ENCODE measurements around the gene TELO2.
A peak's percentile ranks its signal among the peaks of the same experiment; 100 is the strongest.

Gene TELO2

GRCh38 chr16:1539720-1540555, 46.8 kb downstream of the TELO2 start:
- Mint-ChIP-seq H3K27ac (peak overlapping the region; percentile 88), H3K27me3 (no peaks in the 10 kb centered on the region), H3K36me3 (peaks cover 8% of the 10 kb centered on the region)

GRCh38 chr16:1540556-1540855, 47.3 kb downstream of the TELO2 start:
- Mint-ChIP-seq H3K27me3 (no peaks in the 10 kb centered on the region), H3K4me1 (peaks cover 79% of the 10 kb centered on the region), H3K4me3 (no peak overlapping the region), H3K9me3 (no peaks in the 10 kb centered on the region), H3K36me3 (peaks cover 6% of the 10 kb centered on the region), H3K27ac (peak overlapping the region; percentile 86)

More at GRCh38 chr16:1539720-1540555, 46.8 kb downstream of the TELO2 start:
- Mint-ChIP-seq H3K4me3 (no peak overlapping the region), H3K9me3 (no peaks in the 10 kb centered on the region), H3K4me1 (peaks cover 79% of the 10 kb centered on the region)

DNA sequence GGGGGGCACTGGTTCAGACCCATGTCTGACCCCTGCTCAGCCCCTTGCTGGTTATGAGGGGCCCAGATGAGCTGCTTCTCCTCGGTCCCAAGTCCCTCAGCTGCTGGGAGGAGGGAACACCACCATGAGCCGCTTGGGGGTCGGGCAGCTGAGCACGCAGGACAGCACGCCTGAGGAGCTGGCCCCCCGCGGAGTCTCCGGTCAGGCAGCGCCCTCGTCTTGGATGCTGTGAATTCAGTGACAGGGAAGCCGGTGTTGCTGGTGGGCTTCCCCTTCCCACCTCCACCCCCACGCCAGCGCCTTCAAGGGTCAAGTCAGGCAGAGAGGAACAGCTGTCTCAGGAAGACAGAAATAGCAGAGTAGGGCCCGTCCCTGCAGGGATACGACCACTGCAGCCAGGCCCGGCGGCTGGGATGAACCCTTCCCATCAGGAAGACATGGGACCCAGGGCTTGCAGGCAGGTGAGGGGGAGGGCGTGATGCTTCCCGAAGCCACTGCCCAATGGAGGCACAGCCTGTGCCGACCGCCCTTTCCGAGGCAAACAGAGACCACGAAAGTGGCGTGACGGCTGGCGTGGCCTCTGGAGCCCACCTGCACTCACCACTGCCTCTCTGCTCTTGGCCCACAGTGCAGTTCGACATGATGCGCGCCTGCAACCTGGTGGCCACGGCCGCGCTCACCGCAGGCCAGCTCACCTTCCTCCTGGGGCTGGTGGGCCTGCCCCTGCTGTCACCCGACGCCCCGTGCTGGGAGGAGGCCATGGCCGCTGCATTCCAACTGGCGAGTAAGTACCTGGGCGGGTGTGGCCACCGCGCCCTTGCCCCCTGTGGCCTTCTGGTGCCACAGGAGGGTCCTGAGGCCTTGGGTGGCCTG, 48.4 kb downstream of the TELO2 start:
- Mint-ChIP-seq H3K27ac (no peak overlapping the region), H3K4me3 (no peak overlapping the region), H3K36me3 (peaks cover 6% of the 10 kb centered on the region), H3K27me3 (no peaks in the 10 kb centered on the region), H3K4me1 (peaks cover 82% of the 10 kb centered on the region), H3K9me3 (no peaks in the 10 kb centered on the region)

- H3K27ac Mint-ChIP-seq: peak overlapping the region; percentile 72
- peaks cover 6% of the 10 kb centered on the region for H3K36me3 Mint-ChIP-seq
- no peak overlapping the region for H3K4me3 Mint-ChIP-seq
- peaks cover 82% of the 10 kb centered on the region for H3K4me1 Mint-ChIP-seq
- H3K27me3 Mint-ChIP-seq: no peaks in the 10 kb centered on the region
- H3K9me3 Mint-ChIP-seq: no peaks in the 10 kb centered on the region
Measured at GRCh38 chr16:1542166-1542500, 49.0 kb downstream of the TELO2 start.

DNA sequence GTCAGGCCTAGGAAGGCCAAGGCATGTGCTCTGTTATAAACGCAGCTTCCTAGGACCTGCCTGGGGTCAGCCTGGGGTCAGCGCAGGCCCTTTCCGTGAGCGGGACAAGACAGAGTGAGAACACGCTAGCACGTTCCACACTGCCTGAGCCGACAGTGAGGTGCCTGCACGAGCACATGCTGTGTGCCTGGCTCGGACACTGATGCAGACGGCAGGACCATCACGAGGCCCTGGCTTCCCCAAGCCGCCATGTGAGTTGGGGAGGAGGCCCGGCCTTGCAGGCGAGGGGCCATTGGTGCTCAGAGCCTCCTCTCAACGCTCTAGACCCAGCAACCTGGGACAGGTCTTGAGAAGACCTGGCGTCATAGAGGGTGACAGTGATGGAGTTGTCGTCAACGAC, 49.4 kb downstream of the TELO2 start:
- Mint-ChIP-seq H3K36me3 (peaks cover 6% of the 10 kb centered on the region), H3K9me3 (no peaks in the 10 kb centered on the region), H3K27ac (peak overlapping the region; percentile 98), H3K27me3 (no peaks in the 10 kb centered on the region), H3K4me3 (no peak overlapping the region), H3K4me1 (peaks cover 81% of the 10 kb centered on the region)

- Mint-ChIP-seq H3K9me3 (no peaks in the 10 kb centered on the region), H3K4me1 (peaks cover 81% of the 10 kb centered on the region), H3K36me3 (peaks cover 3% of the 10 kb centered on the region), H3K4me3 (peak overlapping the region; percentile 86), H3K27ac (peak overlapping the region; percentile 98), H3K27me3 (no peaks in the 10 kb centered on the region)
Measured at GRCh38 chr16:1543085-1543896, 50.1 kb downstream of the TELO2 start.

DNA sequence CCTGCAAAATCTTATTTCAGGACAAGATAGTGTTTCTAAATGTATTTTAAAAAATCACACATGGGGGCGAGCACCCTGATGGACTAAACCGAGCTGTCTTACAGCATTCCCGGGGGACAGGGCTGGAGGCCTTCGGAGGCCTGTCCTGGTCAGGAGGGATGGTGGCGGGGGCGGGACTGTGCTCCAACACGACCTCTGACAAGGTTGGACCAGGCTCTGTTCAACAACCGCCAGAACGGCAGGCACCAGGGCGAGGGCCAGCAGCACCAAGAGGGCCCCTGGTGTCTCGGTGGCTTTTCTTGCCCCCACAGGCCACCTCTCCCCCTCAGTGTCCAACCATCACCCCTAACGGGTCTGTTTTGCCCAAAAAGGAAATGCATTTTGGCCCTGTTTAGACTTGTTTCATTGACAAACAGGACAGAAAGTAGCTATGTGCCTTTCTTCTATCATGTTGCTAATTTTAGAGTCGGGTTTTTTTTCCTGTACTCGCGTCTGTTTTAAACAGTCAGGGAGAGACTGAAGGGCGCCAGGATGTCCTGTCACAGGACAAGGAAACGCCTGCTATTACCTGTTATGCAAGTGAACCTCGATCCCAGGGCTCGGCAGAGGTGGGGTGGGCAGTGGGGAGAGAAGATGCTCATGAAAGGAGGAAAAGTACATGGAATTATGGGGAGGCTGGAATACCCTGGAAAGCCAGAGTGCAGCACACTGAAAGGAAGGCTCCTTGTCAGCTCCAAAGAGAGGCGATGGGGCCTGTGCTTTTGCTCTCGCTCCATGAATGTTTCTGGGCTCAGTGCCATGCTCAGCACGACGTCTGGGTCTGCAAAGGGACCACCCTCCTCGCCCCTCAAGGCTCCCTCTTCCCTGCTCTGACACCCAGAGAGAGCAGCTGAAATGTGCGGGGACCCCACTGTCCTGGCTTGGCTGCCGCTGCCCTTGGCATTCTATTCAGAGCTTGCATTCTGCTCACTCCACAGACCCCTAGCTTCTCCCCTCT, 52.2 kb downstream of the TELO2 start:
- peak overlapping the region; percentile 56 for H3K4me3 Mint-ChIP-seq
- H3K27ac Mint-ChIP-seq: peak overlapping the region; percentile 98
- no peaks in the 10 kb centered on the region for H3K27me3 Mint-ChIP-seq
- peaks cover 3% of the 10 kb centered on the region for H3K36me3 Mint-ChIP-seq
- peaks cover 83% of the 10 kb centered on the region for H3K4me1 Mint-ChIP-seq
- H3K9me3 Mint-ChIP-seq: no peaks in the 10 kb centered on the region

GRCh38 chr16:1546430-1546829, 53.3 kb downstream of the TELO2 start:
- peaks cover 82% of the 10 kb centered on the region for H3K4me1 Mint-ChIP-seq
- peaks cover 3% of the 10 kb centered on the region for H3K36me3 Mint-ChIP-seq
- peak overlapping the region; percentile 70 for H3K27ac Mint-ChIP-seq

GRCh38 chr16:1548233-1548632, 55.1 kb downstream of the TELO2 start:
- peaks cover 75% of the 10 kb centered on the region for H3K4me1 Mint-ChIP-seq
- H3K27me3 Mint-ChIP-seq: no peaks in the 10 kb centered on the region
- H3K9me3 Mint-ChIP-seq: no peaks in the 10 kb centered on the region
- peak overlapping the region; percentile 15 for H3K4me3 Mint-ChIP-seq
- peaks cover 3% of the 10 kb centered on the region for H3K36me3 Mint-ChIP-seq
- H3K27ac Mint-ChIP-seq: peak overlapping the region; percentile 93

More at GRCh38 chr16:1546430-1546829, 53.3 kb downstream of the TELO2 start:
- Mint-ChIP-seq H3K4me3 (peak overlapping the region; percentile 42), H3K27me3 (no peaks in the 10 kb centered on the region), H3K9me3 (no peaks in the 10 kb centered on the region)

GRCh38 chr16:1548727-1549126, 55.6 kb downstream of the TELO2 start:
- H3K27ac Mint-ChIP-seq: peak overlapping the region; percentile 63
- H3K9me3 Mint-ChIP-seq: no peaks in the 10 kb centered on the region
- peaks cover under 1% of the 10 kb centered on the region for H3K36me3 Mint-ChIP-seq
- H3K27me3 Mint-ChIP-seq: no peaks in the 10 kb centered on the region
- H3K4me1 Mint-ChIP-seq: peaks cover 72% of the 10 kb centered on the region
- no peak overlapping the region for H3K4me3 Mint-ChIP-seq

DNA sequence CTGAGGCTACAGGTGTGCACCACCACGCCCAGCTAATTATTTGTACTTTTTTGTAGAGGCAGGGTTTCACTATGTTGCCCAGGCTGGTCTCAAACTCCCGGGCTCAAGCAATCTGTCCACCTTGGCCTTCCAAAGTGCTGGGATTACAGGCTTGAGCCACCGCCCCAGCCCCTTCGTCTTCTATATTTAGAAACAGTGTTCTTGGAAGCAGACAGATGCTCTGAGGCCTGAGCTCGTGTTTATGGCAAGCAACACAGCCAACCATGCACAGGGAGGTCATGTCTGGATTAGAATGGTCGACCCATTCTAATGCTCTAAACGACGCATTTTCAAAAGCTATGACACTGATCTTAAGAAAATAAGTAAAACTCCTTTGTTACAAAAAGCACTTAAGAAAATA, 56.9 kb downstream of the TELO2 start:
- H3K9me3 Mint-ChIP-seq: no peaks in the 10 kb centered on the region
- H3K4me1 Mint-ChIP-seq: peaks cover 67% of the 10 kb centered on the region
- no peak overlapping the region for H3K4me3 Mint-ChIP-seq
- H3K27ac Mint-ChIP-seq: peak overlapping the region; percentile 63
- H3K36me3 Mint-ChIP-seq: no peaks in the 10 kb centered on the region
- no peaks in the 10 kb centered on the region for H3K27me3 Mint-ChIP-seq

DNA sequence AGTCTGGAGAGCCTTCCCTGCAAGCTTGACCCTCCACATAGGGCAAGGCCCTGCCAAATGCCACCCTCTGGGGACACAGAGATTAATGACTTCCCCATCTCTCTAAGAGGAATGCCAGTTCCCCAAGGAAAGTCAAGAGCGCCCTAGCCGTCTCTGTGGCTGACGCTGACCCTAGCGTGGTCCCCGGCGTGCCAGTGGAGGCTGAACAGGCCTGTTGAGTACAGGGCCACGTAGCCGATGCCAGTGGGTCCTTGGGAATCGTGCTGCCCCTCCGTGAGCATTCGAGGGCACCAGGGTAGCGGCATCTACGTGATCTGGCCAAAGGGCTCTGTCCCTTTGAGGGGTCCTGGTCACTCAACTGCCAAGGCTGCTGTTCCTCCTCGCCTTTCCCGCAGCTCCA, 57.5 kb downstream of the TELO2 start:
- no peaks in the 10 kb centered on the region for H3K27me3 Mint-ChIP-seq
- H3K27ac Mint-ChIP-seq: peak overlapping the region; percentile 72
- no peaks in the 10 kb centered on the region for H3K36me3 Mint-ChIP-seq
- H3K9me3 Mint-ChIP-seq: no peaks in the 10 kb centered on the region
- no peak overlapping the region for H3K4me3 Mint-ChIP-seq
- H3K4me1 Mint-ChIP-seq: peaks cover 60% of the 10 kb centered on the region

GRCh38 chr16:1551166-1551565, 58.0 kb downstream of the TELO2 start:
- Mint-ChIP-seq H3K27me3 (no peaks in the 10 kb centered on the region), H3K9me3 (no peaks in the 10 kb centered on the region), H3K27ac (no peak overlapping the region), H3K4me1 (peaks cover 57% of the 10 kb centered on the region), H3K4me3 (no peak overlapping the region), H3K36me3 (no peaks in the 10 kb centered on the region)

GRCh38 chr16:1552129-1552528, 59.0 kb downstream of the TELO2 start:
- H3K9me3 Mint-ChIP-seq: no peaks in the 10 kb centered on the region
- H3K27me3 Mint-ChIP-seq: no peaks in the 10 kb centered on the region
- H3K4me3 Mint-ChIP-seq: no peak overlapping the region
- H3K27ac Mint-ChIP-seq: peak overlapping the region; percentile 65
- H3K36me3 Mint-ChIP-seq: no peaks in the 10 kb centered on the region
- peaks cover 48% of the 10 kb centered on the region for H3K4me1 Mint-ChIP-seq

All from activated naive CD4-positive, alpha-beta T cell treated with anti-CD3 and anti-CD28 coated beads, Interleukin-2, amount 50 U/mL, for 24 hours (primary cell).